IMR-90 (cell line): ENCODE data around the gene CCDC97. TPM values are rescaled to one million over a fixed set of nuclear protein-coding genes. Genes with fewer than 3 reads are reported as not detected.

Source experiments
- BHLHE40 ChIP-seq: fragments of 150-350 bp; IDR thresholded peaks from 2 replicates; pipeline ENCODE4 v1.6.1; 2016; ENCODE audit warnings: mild to moderate bottlenecking, low read depth, low read length
- CEBPB ChIP-seq: IDR thresholded peaks from 2 replicates; pipeline ENCODE4 v1.6.1; 2012; ENCODE audit warnings: low read depth, low read length, improper control_type of control experiment
- SMC3 ChIP-seq: fragments of 150-350 bp; IDR thresholded peaks from 2 replicates; pipeline ENCODE4 v1.6.1; 2016; ENCODE audit warnings: low read depth, mild to moderate bottlenecking, antibody characterized with exemption, low read length, moderate library complexity
- polyA plus RNA-seq, 3 experiments: library from polyadenylated mRNA; depleted of rRNA; stranded (reverse); fragments of >200 nt; gene quantifications; 2 replicates each; pipeline ENCODE4 v1.2.3, GENCODE V29; 2012; ENCODE audit warnings: low replicate concordance in 1 of 3
- total RNA-seq: library from RNA; depleted of rRNA; stranded (reverse); fragments of >200 nt; gene quantifications from 2 replicates; pipeline ENCODE4 v1.2.3, GENCODE V29; 2012

CCDC97 gene
- total and polyA plus RNA-seq, 2 of the 4 experiments (the other 2 are of a cell fraction), result 4.1 to 11.0 TPM

DNA sequence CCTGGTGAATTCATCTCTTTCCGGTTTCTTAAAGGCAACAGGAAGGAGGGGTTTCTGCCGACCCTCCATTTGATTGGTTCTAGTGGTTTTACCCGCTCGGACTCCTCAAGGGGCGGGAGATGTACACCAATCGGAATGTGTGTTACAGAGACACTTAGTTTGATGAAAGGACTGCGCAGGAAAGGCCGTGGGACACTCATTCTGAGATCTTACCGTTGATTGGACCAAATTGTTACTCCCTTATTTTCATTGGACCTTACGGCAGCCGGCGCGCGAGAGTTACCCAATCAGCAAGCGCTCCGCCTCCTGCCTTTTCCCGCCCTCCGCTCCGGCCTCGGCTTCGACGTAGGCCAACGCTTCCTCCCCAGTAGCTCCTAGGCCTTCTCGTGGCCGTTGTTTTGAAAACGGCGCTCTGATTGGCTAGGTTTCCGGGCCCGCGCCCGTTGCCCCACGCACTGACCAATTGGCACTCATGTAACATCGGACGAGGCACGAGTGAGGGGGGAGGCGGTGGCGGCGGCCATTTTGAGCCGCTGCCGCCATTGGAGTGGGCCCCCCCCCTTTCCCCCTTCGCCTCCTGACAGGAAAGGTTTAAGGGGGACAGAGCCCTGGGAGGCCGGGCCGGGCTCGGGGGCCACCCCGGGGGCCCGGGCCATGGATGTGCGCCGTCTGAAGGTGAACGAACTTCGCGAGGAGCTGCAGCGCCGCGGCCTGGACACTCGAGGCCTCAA, 46.0 kb upstream of the CCDC97 start, which contains the start of gene HNRNPUL1 (continued):
- TF ChIP-seq CEBPB, result peak; percentile 78
- TF ChIP-seq BHLHE40, result peak; percentile 82
- TF ChIP-seq SMC3, result no peak
